ENCODE measurements around the gene STAT6. TPM values are rescaled to one million over a fixed set of nuclear protein-coding genes. Genes with fewer than 3 reads are reported as not detected.
"Not testable (repeated sequence)": the region's sequence is repeated elsewhere in the genome, so short reads cannot be mapped to it uniquely, and the experiment has no call there.

STAT6 gene
- total RNA-seq, 1 donor from 2014 or later: 33.8 TPM

GRCh38 chr12:57058454-57058853 lies 52.7 kb downstream of the STAT6 start:
- H3K36me3 ChIP-seq (ENCODE audit: insufficient read depth, low read length): peaks cover 28% of the 10 kb centered on the region

GRCh38 chr12:57057067-57057751 lies 54.0 kb downstream of the STAT6 start:
- Histone ChIP-seq H3K27ac (ENCODE audit: low read depth, low read length) (no peak overlapping the region), H3K27me3 (ENCODE audit: insufficient read depth, low read length) (no peaks in the 10 kb centered on the region), H2AFZ (ENCODE audit: low read depth, low read length) (no peak overlapping the region), H3K9me3 (ENCODE audit: insufficient read depth, low read depth, low read length) (no peaks in the 10 kb centered on the region), H4K20me1 (ENCODE audit: insufficient read depth, low read length) (no peaks in the 10 kb centered on the region), H3K4me2 (ENCODE audit: low read length) (no peak overlapping the region), H3K36me3 (ENCODE audit: insufficient read depth, low read length) (peaks cover 26% of the 10 kb centered on the region), H3K9ac (ENCODE audit: low read length) (no peak overlapping the region), H3K4me1 (ENCODE audit: insufficient read depth, low read length) (no peaks in the 10 kb centered on the region), H3K4me3 (ENCODE audit: insufficient read depth, low read depth, low read length) (no peak overlapping the region), H3K79me2 (ENCODE audit: insufficient read depth, low read length) (no peaks in the 10 kb centered on the region)
- no peaks in the 10 kb centered on the region for H3K4me1 Mint-ChIP-seq (ENCODE audit: low read depth, unreplicated experiment)
- TF ChIP-seq EZH2 (IDR thresholded peaks at IDR 0.05; ENCODE audit: insufficient read depth, low read length) (no peak), CTCF (IDR thresholded peaks at IDR 0.05; ENCODE audit: insufficient read depth, low read depth, low read length) (no peak)
- peaks cover 3% of the 10 kb centered on the region for H3K36me3 Mint-ChIP-seq (ENCODE audit: low read depth, unreplicated experiment)
- no peak overlapping the region for H3K27ac Mint-ChIP-seq (ENCODE audit: unreplicated experiment)
- no peak overlapping the region for H3K4me3 Mint-ChIP-seq (ENCODE audit: unreplicated experiment)
- H3K9me3 Mint-ChIP-seq (ENCODE audit: unreplicated experiment): no peaks in the 10 kb centered on the region
- DNase-seq (ENCODE audit: low read depth) (no peak), FAIRE-seq (no peak)
- H3K27me3 Mint-ChIP-seq (ENCODE audit: low read depth, unreplicated experiment): no peaks in the 10 kb centered on the region

More at GRCh38 chr12:57058454-57058853, 52.7 kb downstream of the STAT6 start:
- no peak for DNase-seq (ENCODE audit: low read depth)
- Histone ChIP-seq H3K4me3 (ENCODE audit: insufficient read depth, low read depth, low read length) (no peak overlapping the region), H3K9me3 (ENCODE audit: insufficient read depth, low read depth, low read length) (no peaks in the 10 kb centered on the region), H3K4me2 (ENCODE audit: low read length) (no peak overlapping the region), H4K20me1 (ENCODE audit: insufficient read depth, low read length) (no peaks in the 10 kb centered on the region), H2AFZ (ENCODE audit: low read depth, low read length) (no peak overlapping the region), H3K27me3 (ENCODE audit: insufficient read depth, low read length) (no peaks in the 10 kb centered on the region), H3K9ac (ENCODE audit: low read length) (no peak overlapping the region), H3K27ac (ENCODE audit: low read depth, low read length) (no peak overlapping the region), H3K4me1 (ENCODE audit: insufficient read depth, low read length) (no peaks in the 10 kb centered on the region), H3K79me2 (ENCODE audit: insufficient read depth, low read length) (no peaks in the 10 kb centered on the region)
- FAIRE-seq: no peak
- Mint-ChIP-seq H3K27me3 (ENCODE audit: low read depth, unreplicated experiment) (no peaks in the 10 kb centered on the region), H3K4me1 (ENCODE audit: low read depth, unreplicated experiment) (no peaks in the 10 kb centered on the region), H3K9me3 (ENCODE audit: unreplicated experiment) (no peaks in the 10 kb centered on the region), H3K4me3 (ENCODE audit: unreplicated experiment) (no peak overlapping the region), H3K27ac (ENCODE audit: unreplicated experiment) (no peak overlapping the region), H3K36me3 (ENCODE audit: low read depth, unreplicated experiment) (peaks cover 3% of the 10 kb centered on the region)
- TF ChIP-seq EZH2 (IDR thresholded peaks at IDR 0.05; ENCODE audit: insufficient read depth, low read length): no peak

- DNase-seq (ENCODE audit: low read depth) (no peak), FAIRE-seq (no peak)
- Histone ChIP-seq H3K9me3 (ENCODE audit: insufficient read depth, low read depth, low read length) (no peaks in the 10 kb centered on the region), H2AFZ (ENCODE audit: low read depth, low read length) (no peak overlapping the region), H3K27ac (ENCODE audit: low read depth, low read length) (no peak overlapping the region), H4K20me1 (ENCODE audit: insufficient read depth, low read length) (no peaks in the 10 kb centered on the region), H3K4me3 (ENCODE audit: insufficient read depth, low read depth, low read length) (no peak overlapping the region), H3K4me2 (ENCODE audit: low read length) (no peak overlapping the region), H3K9ac (ENCODE audit: low read length) (no peak overlapping the region), H3K4me1 (ENCODE audit: insufficient read depth, low read length) (no peaks in the 10 kb centered on the region), H3K36me3 (ENCODE audit: insufficient read depth, low read length) (peaks cover 26% of the 10 kb centered on the region), H3K27me3 (ENCODE audit: insufficient read depth, low read length) (no peaks in the 10 kb centered on the region), H3K79me2 (ENCODE audit: insufficient read depth, low read length) (no peaks in the 10 kb centered on the region)
- peaks cover 3% of the 10 kb centered on the region for H3K36me3 Mint-ChIP-seq (ENCODE audit: low read depth, unreplicated experiment)
- no peak overlapping the region for H3K4me3 Mint-ChIP-seq (ENCODE audit: unreplicated experiment)
- H3K9me3 Mint-ChIP-seq (ENCODE audit: unreplicated experiment): no peaks in the 10 kb centered on the region
- peaks cover 4% of the 10 kb centered on the region for H3K27me3 Mint-ChIP-seq (ENCODE audit: low read depth, unreplicated experiment)
- no peaks in the 10 kb centered on the region for H3K4me1 Mint-ChIP-seq (ENCODE audit: low read depth, unreplicated experiment)
- no peak overlapping the region for H3K27ac Mint-ChIP-seq (ENCODE audit: unreplicated experiment)
- TF ChIP-seq CTCF (IDR thresholded peaks at IDR 0.05; ENCODE audit: insufficient read depth, low read depth, low read length) (no peak), EZH2 (IDR thresholded peaks at IDR 0.05; ENCODE audit: insufficient read depth, low read length) (no peak)
These were observed 55.3 kb downstream of the STAT6 start for GRCh38 chr12:57055824-57056223.

GRCh38 chr12:57053901-57054300 lies 57.3 kb downstream of the STAT6 start:
- not testable (repeated sequence) for H3K4me1 Mint-ChIP-seq (ENCODE audit: low read depth, unreplicated experiment); H3K27me3 Mint-ChIP-seq (ENCODE audit: low read depth, unreplicated experiment); H3K27ac ChIP-seq (ENCODE audit: low read depth, low read length); H3K36me3 Mint-ChIP-seq (ENCODE audit: low read depth, unreplicated experiment); DNase-seq (ENCODE audit: low read depth); H3K9me3 Mint-ChIP-seq (ENCODE audit: unreplicated experiment); H3K27ac Mint-ChIP-seq (ENCODE audit: unreplicated experiment); H4K20me1 ChIP-seq (ENCODE audit: insufficient read depth, low read length); H3K4me1 ChIP-seq (ENCODE audit: insufficient read depth, low read length); H3K9ac ChIP-seq (ENCODE audit: low read length); H3K4me3 ChIP-seq (ENCODE audit: insufficient read depth, low read depth, low read length); FAIRE-seq; H3K27me3 ChIP-seq (ENCODE audit: insufficient read depth, low read length); H3K9me3 ChIP-seq (ENCODE audit: insufficient read depth, low read depth, low read length); H3K79me2 ChIP-seq (ENCODE audit: insufficient read depth, low read length); H3K4me2 ChIP-seq (ENCODE audit: low read length); H2AFZ ChIP-seq (ENCODE audit: low read depth, low read length); H3K4me3 Mint-ChIP-seq (ENCODE audit: unreplicated experiment)
- peaks cover 16% of the 10 kb centered on the region for H3K36me3 ChIP-seq (ENCODE audit: insufficient read depth, low read length)

- not testable (repeated sequence) for H3K4me3 Mint-ChIP-seq (ENCODE audit: unreplicated experiment); FAIRE-seq; H3K27ac Mint-ChIP-seq (ENCODE audit: unreplicated experiment); H3K79me2 ChIP-seq (ENCODE audit: insufficient read depth, low read length); H4K20me1 ChIP-seq (ENCODE audit: insufficient read depth, low read length); H2AFZ ChIP-seq (ENCODE audit: low read depth, low read length); H3K27me3 Mint-ChIP-seq (ENCODE audit: low read depth, unreplicated experiment); H3K9ac ChIP-seq (ENCODE audit: low read length); H3K27me3 ChIP-seq (ENCODE audit: insufficient read depth, low read length); DNase-seq (ENCODE audit: low read depth); H3K36me3 Mint-ChIP-seq (ENCODE audit: low read depth, unreplicated experiment); H3K4me2 ChIP-seq (ENCODE audit: low read length); H3K27ac ChIP-seq (ENCODE audit: low read depth, low read length); H3K9me3 ChIP-seq (ENCODE audit: insufficient read depth, low read depth, low read length); H3K4me3 ChIP-seq (ENCODE audit: insufficient read depth, low read depth, low read length); H3K9me3 Mint-ChIP-seq (ENCODE audit: unreplicated experiment); H3K4me1 Mint-ChIP-seq (ENCODE audit: low read depth, unreplicated experiment); H3K4me1 ChIP-seq (ENCODE audit: insufficient read depth, low read length)
- peaks cover 13% of the 10 kb centered on the region for H3K36me3 ChIP-seq (ENCODE audit: insufficient read depth, low read length)
These were observed 58.0 kb downstream of the STAT6 start for GRCh38 chr12:57053146-57053545.

Measured in astrocyte (in vitro differentiated cells and primary cell).